Left ventricle myocardium inferior (tissue), 1 donor: Measurements from ENCODE around the gene MACF1. TPM values are rescaled to one million over a fixed set of nuclear protein-coding genes. Genes with fewer than 3 reads are reported as not detected.

ENCODE experiments used
- DNase-seq: peaks from one replicate; pipeline ENCODE4 v3.0.0-alpha.2; 2020
- H3K27ac ChIP-seq: fragments of 200-600 bp; replicated peaks from 2 replicates; pipeline ENCODE4 v1.8.0; 2021
- H3K27me3 ChIP-seq: fragments of 200-600 bp; 2 replicates; pipeline ENCODE4 v1.8.0; 2021; ENCODE audit warnings: low read depth
- H3K36me3 ChIP-seq: fragments of 200-600 bp; 2 replicates; pipeline ENCODE4 v1.8.0; 2021
- H3K4me1 ChIP-seq: fragments of 200-600 bp; 2 replicates; pipeline ENCODE4 v1.8.0; 2021
- H3K4me3 ChIP-seq: fragments of 200-600 bp; 2 replicates; pipeline ENCODE4 v1.8.0; 2021; ENCODE audit warnings: mild to moderate bottlenecking, moderate library complexity
- H3K9me3 ChIP-seq: fragments of 200-600 bp; replicated peaks from 2 replicates; pipeline ENCODE4 v1.8.0; 2021
- CTCF ChIP-seq: fragments of 200-600 bp; IDR thresholded peaks from 2 replicates; pipeline ENCODE4 v1.8.0; 2021; ENCODE audit warnings: antibody characterized with exemption, mild to moderate bottlenecking, borderline replicate concordance
- intact Hi-C: fragments of 100-400 bp; cut with micrococcal nuclease; formaldehyde crosslinking; loops from one replicate; pipeline ENCODE4 v1.11.0; 2022
- total RNA-seq: library from RNA; stranded (reverse); fragmentation: NEBNext Ultra II Directional; extraction: Animal tissue kit (Norgen Biotek cat#: 25700); gene quantifications from one replicate; pipeline ENCODE4 v1.2.1, GENCODE V29; 2021
- donor health status: DM: no; HTN: yes; CAD: no; lungs with severe emphysema.

The MACF1 gene
- total RNA-seq, 1 donor from 2014 or later = 181 TPM

GRCh38 chr1:39328586-39329121 lies 124.2 kb downstream of the MACF1 start:
- Histone ChIP-seq H3K4me1 (no peaks in the 10 kb centered on the region), H3K36me3 (peaks cover 99% of the 10 kb centered on the region), H3K9me3 (no peaks in the 10 kb centered on the region), H3K4me3 (no peak overlapping the region), H3K27ac (no peak overlapping the region), H3K27me3 (no peaks in the 10 kb centered on the region)
- no peak for TF ChIP-seq CTCF
- DNase-seq = no peak
- intact Hi-C loops = no loop called here

GRCh38 chr1:39331647-39332046 lies 127.2 kb downstream of the MACF1 start:
- Histone ChIP-seq H3K4me3 (no peak overlapping the region), H3K27ac (no peak overlapping the region), H3K36me3 (peaks cover 85% of the 10 kb centered on the region), H3K9me3 (no peaks in the 10 kb centered on the region), H3K4me1 (no peaks in the 10 kb centered on the region), H3K27me3 (no peaks in the 10 kb centered on the region)
- no peak for DNase-seq
- TF ChIP-seq CTCF = no peak
- intact Hi-C loops = no loop called here

GRCh38 chr1:39332291-39332690 lies 127.8 kb downstream of the MACF1 start:
- intact Hi-C loops = no loop called here
- H3K27me3 ChIP-seq = no peaks in the 10 kb centered on the region
- H3K4me3 ChIP-seq = no peak overlapping the region
- no peak overlapping the region for H3K27ac ChIP-seq
- no peak for DNase-seq
- peaks cover 85% of the 10 kb centered on the region for H3K36me3 ChIP-seq
- H3K9me3 ChIP-seq = no peaks in the 10 kb centered on the region
- no peaks in the 10 kb centered on the region for H3K4me1 ChIP-seq
- no peak for TF ChIP-seq CTCF

- intact Hi-C loops = no loop called here
- no peaks in the 10 kb centered on the region for H3K27me3 ChIP-seq
- H3K9me3 ChIP-seq = no peaks in the 10 kb centered on the region
- no peak for TF ChIP-seq CTCF
- H3K4me1 ChIP-seq = no peaks in the 10 kb centered on the region
- H3K27ac ChIP-seq = no peak overlapping the region
- H3K4me3 ChIP-seq = no peak overlapping the region
- DNase-seq = no peak
- H3K36me3 ChIP-seq = peaks cover 85% of the 10 kb centered on the region
Observed at GRCh38 chr1:39332828-39333227, 128.3 kb downstream of the MACF1 start.

GRCh38 chr1:39333296-39333695 lies 128.8 kb downstream of the MACF1 start:
- Histone ChIP-seq H3K4me1 (no peaks in the 10 kb centered on the region), H3K9me3 (no peaks in the 10 kb centered on the region), H3K36me3 (peaks cover 85% of the 10 kb centered on the region), H3K4me3 (no peak overlapping the region), H3K27me3 (no peaks in the 10 kb centered on the region), H3K27ac (no peak overlapping the region)
- intact Hi-C loops = no loop called here
- no peak for DNase-seq
- TF ChIP-seq CTCF = no peak
